ENCODE results near the gene HBS1L. TPM values are rescaled to one million over a fixed set of nuclear protein-coding genes. Genes with fewer than 3 reads are reported as not detected.

Gene HBS1L
- total RNA-seq, 2 donors from 2014 or later: 21.3 to 29.0 TPM

DNA sequence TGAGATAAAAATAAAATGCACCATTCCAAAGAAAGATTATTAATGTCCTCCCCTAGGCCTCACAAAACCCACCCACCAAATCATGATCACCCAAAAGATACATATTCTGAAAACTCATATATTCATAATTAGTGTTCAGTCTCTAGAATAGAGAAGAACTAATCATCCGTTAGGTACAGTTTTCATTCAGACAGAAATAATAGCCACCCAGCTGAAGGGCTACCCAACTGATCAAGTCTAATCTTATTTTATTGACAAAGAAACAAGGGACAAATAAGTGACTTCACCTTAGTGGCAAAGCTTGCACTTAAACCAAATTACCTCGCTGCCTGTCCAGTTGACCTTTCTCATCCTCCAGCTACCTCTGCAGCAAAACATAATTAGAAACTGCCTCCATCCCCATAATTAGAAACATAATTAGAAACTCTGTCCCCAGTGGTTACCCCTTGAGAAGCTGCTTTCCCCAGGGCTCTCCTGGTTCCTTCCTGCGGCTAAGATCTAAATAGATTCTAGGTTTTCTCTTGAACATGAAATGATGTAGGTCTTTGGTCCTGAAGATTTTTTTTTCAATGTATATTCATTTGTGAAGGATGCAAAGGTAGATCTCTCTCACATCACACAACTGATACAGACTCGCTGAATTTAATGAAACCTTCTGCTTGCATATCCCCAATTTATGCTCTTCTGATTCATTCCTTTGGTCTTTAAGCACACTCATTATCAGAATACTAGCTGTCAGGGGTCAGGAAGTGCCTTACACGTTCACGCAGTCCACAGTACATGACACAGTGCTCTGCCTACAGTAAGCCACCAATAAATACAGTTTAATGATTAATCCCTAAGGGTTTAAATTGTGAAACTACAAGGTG is 46.3 kb downstream of the HBS1L start:
- no peak for ATAC-seq
- TF ChIP-seq POLR2A (IDR thresholded peaks at IDR 0.05): no peak
- TF ChIP-seq, protein P1, sequence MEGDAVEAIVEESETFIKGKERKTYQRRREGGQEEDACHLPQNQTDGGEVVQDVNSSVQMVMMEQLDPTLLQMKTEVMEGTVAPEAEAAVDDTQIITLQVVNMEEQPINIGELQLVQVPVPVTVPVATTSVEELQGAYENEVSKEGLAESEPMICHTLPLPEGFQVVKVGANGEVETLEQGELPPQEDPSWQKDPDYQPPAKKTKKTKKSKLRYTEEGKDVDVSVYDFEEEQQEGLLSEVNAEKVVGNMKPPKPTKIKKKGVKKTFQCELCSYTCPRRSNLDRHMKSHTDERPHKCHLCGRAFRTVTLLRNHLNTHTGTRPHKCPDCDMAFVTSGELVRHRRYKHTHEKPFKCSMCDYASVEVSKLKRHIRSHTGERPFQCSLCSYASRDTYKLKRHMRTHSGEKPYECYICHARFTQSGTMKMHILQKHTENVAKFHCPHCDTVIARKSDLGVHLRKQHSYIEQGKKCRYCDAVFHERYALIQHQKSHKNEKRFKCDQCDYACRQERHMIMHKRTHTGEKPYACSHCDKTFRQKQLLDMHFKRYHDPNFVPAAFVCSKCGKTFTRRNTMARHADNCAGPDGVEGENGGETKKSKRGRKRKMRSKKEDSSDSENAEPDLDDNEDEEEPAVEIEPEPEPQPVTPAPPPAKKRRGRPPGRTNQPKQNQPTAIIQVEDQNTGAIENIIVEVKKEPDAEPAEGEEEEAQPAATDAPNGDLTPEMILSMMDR (IDR thresholded peaks at IDR 0.05): no peak
- no peak for DNase-seq
- Histone ChIP-seq H3K27ac (no peak overlapping the region), H3K4me1 (no peaks in the 10 kb centered on the region), H3K9me3 (no peaks in the 10 kb centered on the region), H3K36me3 (replicated peaks in 1 of 2; ENCODE audit: insufficient read depth in 1 of 2, low read depth in 2 of 2) (no peaks in the 10 kb centered on the region), H3K27me3 (no peaks in the 10 kb centered on the region), H3K4me3 (no peak overlapping the region)
- 77 to 78% methylated on average over 6 of the region's 6 CpGs for WGBS, 2 donors
- intact Hi-C loops (cut with DNase I): no loop called here

DNA sequence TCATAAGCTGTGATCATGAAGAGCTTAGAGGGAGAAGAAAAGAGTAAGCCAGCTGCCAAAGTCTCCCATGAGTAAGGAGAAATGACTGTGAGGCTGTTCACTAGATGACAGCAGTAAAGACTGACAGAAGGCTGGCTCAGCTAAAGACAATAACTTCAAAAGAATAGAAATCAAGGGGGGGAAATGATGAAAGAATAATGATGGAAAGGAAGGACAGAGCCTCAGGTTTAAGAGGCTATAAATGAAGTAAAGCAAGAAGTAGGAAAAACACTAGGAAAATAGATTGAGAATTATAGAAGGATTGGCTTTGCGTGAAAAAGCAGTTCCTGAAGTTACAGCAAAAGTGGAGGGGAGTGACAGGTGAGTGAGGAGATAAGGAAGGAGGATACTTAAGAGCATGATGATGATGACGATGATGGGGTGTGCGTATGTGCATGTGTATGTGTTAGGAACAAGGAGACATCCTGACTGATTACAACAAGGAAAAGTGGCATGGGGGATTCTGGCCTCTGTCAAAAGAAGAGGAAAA is 48.2 kb downstream of the HBS1L start:
- H3K4me3 ChIP-seq: no peak overlapping the region
- H3K4me1 ChIP-seq: no peaks in the 10 kb centered on the region
- no peaks in the 10 kb centered on the region for H3K27me3 ChIP-seq
- 91 to 93% methylated on average over 3 of the region's 3 CpGs for WGBS, 2 donors
- DNase-seq (no peak), ATAC-seq (no peak)
- H3K36me3 ChIP-seq (replicated peaks in 1 of 2; ENCODE audit: insufficient read depth in 1 of 2, low read depth in 2 of 2): no peaks in the 10 kb centered on the region
- H3K27ac ChIP-seq: no peak overlapping the region
- no peaks in the 10 kb centered on the region for H3K9me3 ChIP-seq
- intact Hi-C loops (cut with DNase I): no loop called here
- no peak for TF ChIP-seq POLR2A (IDR thresholded peaks at IDR 0.05)
- TF ChIP-seq, protein P1 (IDR thresholded peaks at IDR 0.05): no peak

DNA sequence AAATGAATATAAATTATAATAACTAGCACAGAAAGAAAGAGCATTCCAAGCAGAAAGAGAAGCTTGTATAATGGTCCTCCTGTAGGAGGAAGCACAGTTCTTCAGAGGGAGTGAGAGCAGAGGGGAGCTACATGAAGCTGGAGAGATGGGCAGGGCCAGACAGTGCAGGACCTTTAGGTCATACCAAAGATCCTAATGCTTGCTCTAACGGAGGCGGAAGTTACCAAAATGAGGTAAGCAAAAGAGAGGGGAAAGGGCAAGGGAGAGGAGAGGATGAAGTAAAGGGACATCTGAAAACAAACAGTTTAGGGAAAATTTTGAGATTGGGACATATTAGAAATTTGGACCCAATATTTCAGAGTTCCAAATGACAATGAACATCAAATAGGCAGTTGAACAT is 50.2 kb downstream of the HBS1L start:
- Histone ChIP-seq H3K27ac (no peak overlapping the region), H3K4me3 (no peak overlapping the region), H3K9me3 (no peaks in the 10 kb centered on the region), H3K36me3 (replicated peaks in 1 of 2; ENCODE audit: insufficient read depth in 1 of 2, low read depth in 2 of 2) (no peaks in the 10 kb centered on the region), H3K4me1 (no peaks in the 10 kb centered on the region), H3K27me3 (no peaks in the 10 kb centered on the region)
- TF ChIP-seq, protein P1 (IDR thresholded peaks at IDR 0.05): no peak
- no peak for TF ChIP-seq POLR2A (IDR thresholded peaks at IDR 0.05)
- DNase-seq (no peak), ATAC-seq (no peak)
- intact Hi-C loops (cut with DNase I): no loop called here
- WGBS, 2 donors: 92 to 95% methylated on average over 2 of the region's 2 CpGs

DNA sequence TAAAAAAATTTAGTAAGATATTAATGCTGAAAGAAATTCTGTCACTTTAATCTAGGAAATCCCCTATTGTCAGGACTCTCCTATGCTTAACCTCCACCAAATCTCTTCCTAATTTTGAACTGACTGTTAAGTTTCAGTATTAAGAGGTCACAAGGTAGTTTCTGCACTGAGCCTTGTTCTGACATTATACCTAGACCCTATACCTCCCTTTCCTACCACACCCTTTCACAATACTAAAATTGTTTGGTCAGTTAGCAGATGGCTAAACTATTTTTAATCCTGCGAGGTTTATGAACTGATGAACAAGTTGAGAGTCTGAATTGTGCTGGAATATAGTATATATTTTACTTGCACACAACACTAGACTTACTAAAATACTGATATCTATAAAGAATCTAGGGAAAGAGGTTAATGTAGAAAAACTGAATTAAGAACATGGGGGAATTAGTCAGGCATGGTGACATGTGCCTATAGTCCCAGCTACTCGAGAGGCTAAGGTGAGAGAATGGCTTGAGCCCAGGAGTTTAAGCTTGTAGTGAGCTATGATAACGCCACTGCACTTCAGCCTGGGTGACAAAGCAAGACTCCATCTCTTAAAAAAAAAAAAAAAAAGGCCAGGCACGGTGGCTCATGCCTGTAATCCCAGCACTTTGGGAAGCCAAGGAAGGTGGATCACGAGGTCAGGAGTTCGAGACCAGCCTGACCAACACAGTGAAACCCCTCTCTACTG is 51.5 kb downstream of the HBS1L start:
- ATAC-seq: no peak
- no peak for TF ChIP-seq POLR2A (IDR thresholded peaks at IDR 0.05)
- TF ChIP-seq, protein P1 (IDR thresholded peaks at IDR 0.05): no peak
- DNase-seq: no peak
- Histone ChIP-seq H3K27me3 (no peaks in the 10 kb centered on the region), H3K27ac (no peak overlapping the region), H3K4me1 (no peaks in the 10 kb centered on the region), H3K4me3 (no peak overlapping the region), H3K36me3 (replicated peaks in 1 of 2; ENCODE audit: insufficient read depth in 1 of 2, low read depth in 2 of 2) (no peaks in the 10 kb centered on the region), H3K9me3 (no peaks in the 10 kb centered on the region)
- intact Hi-C loops (cut with DNase I): no loop called here
- WGBS, 2 donors: 83% methylated on average over 6 of the region's 6 CpGs

All from body of pancreas (tissue), 4 donors.